K562 (cell line): Measurements from ENCODE around the gene HSPB1. TPM values are rescaled to one million over a fixed set of nuclear protein-coding genes. Genes with fewer than 3 reads are reported as not detected.

Source experiments
- ETS2 ChIP-seq: IDR thresholded peaks from 2 replicates; pipeline ENCODE4 v1.6.1; 2016; ENCODE audit warnings: borderline replicate concordance, missing genetic modification characterization, mild to moderate bottlenecking, moderate library complexity, missing compliant biosample characterization; ENCODE audit not compliant: poor library complexity, severe bottlenecking
- HDAC2 ChIP-seq: fragments of 450-650 bp; IDR thresholded peaks from 2 replicates; pipeline ENCODE4 v1.6.1; 2016; ENCODE audit warnings: mild to moderate bottlenecking
- KLF13 ChIP-seq: fragments of 450-650 bp; IDR thresholded peaks from 2 replicates; pipeline ENCODE4 v1.6.1; 2016; ENCODE audit warnings: missing genetic modification characterization, low read depth, mild to moderate bottlenecking, missing compliant biosample characterization, moderate library complexity, borderline replicate concordance
- NCOA4 ChIP-seq: fragments of 450-650 bp; IDR thresholded peaks from 2 replicates; pipeline ENCODE4 v1.6.1; 2018; ENCODE audit warnings: mild to moderate bottlenecking; ENCODE audit not compliant: partially characterized antibody
- XRCC5 ChIP-seq: fragments of 200-400 bp; formaldehyde crosslinking; IDR thresholded peaks from 2 replicates; pipeline ENCODE4 v1.6.1; 2017; ENCODE audit warnings: low read depth, mild to moderate bottlenecking, low read length
- ZNF212 ChIP-seq: fragments of 450-650 bp; formaldehyde crosslinking; IDR thresholded peaks from 2 replicates; pipeline ENCODE4 v1.4.0; 2020; ENCODE audit warnings: mild to moderate bottlenecking
- ZNF778 ChIP-seq: fragments of 450-650 bp; formaldehyde crosslinking; IDR thresholded peaks from 2 replicates; pipeline ENCODE4 v1.4.0; 2020; ENCODE audit warnings: mild to moderate bottlenecking, moderate library complexity
- polyA plus RNA-seq, 8 experiments: library from polyadenylated mRNA; depleted of rRNA in 4 of 8; stranded (reverse) in 5 of 8; unstranded in 3 of 8; fragments of >200 nt; fragmentation: Nextera tagmentation in 2 of 8; fragmentation: Illumina TruSeq in 1 of 8; extraction: Ambion mirVana in 2 of 8; extraction: Trizol in 1 of 8; gene quantifications; 2 replicates each; pipeline versions ENCODE4 v1.2.1 to v1.2.3, GENCODE V29; 2011 to 2014; ENCODE audit warnings: inconsistent platforms in 1 of 8, missing spikeins in 1 of 8
- total RNA-seq, 7 experiments: library from RNA; depleted of rRNA in 6 of 7; stranded (reverse); fragments of >200 nt in 6 of 7; fragmentation: Illumina TruSeq in 2 of 7; extraction: Trizol in 2 of 7; gene quantifications; 2 replicates each; pipeline versions ENCODE4 v1.2.1 to v1.2.3, GENCODE V29; 2011 to 2021; ENCODE audit warnings: low replicate concordance in 1 of 7
- TF ChIP-seq, protein P1 (sequence below): fragments of 200-800 bp; sonication (Bioruptor generic); IDR thresholded peaks from 2 replicates; pipeline ENCODE4 v1.6.1; 2016; ENCODE audit warnings: missing genetic modification characterization, missing compliant biosample characterization
- TF ChIP-seq, protein P2 (sequence below): sonication (generic); formaldehyde crosslinking; IDR thresholded peaks from 2 replicates; pipeline ENCODE4 v1.8.0; 2022; ENCODE audit warnings: missing genetic modification reagents, mild to moderate bottlenecking, borderline replicate concordance
- TF ChIP-seq, protein P3 (sequence below): sonication (generic); formaldehyde crosslinking; IDR thresholded peaks from 2 replicates; pipeline ENCODE4 v1.8.1; 2023; ENCODE audit warnings: missing genetic modification reagents, mild to moderate bottlenecking, borderline replicate concordance

Gene HSPB1
- total and polyA plus RNA-seq, 9 of the 15 experiments (the other 6 are each of a cell fraction or from before 2014, with no cell fraction given) = 27.1 to 522 (median 138) TPM

DNA sequence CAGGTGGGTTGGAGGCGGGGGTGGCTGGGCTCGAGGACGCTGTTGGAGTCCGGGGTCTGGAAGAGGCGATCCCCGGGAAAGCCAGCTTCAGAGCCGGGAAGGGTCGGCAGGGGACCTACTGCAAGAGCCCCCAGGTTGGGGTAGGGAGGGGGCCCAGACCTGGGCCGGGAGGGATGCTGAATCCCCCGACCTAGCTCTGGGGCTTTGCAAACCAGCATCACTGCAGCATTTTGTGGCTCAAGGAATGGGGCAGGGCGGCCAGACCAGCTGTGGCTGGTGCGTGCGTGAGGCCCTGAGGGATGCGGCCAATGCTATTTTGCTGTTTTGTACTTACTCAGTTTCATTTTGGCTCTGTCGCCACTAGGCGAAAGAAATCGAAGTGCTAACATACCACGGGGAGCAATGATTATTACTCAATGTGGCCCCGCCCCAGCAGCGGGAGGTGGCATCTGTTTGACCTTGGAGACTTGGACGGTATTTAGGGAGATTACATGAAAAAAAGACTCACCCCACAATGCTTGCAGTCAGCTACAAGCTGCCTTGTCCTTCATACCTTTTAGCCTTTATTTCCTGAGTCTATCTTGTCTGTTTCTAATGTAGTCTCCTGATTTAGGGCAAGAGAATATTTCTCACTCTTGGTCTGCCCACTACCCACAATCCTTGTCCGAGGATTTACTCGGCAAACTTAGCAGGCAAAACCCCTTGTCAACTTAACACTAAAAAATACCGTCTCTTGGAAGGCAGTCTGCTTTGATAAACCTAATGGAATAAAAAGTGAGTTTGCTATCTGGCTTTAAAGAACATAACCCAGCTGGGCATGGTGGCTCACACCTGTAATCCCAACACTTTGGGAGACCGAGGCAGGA is 16.2 kb downstream of the HSPB1 start (continued):
- TF ChIP-seq, protein P1, sequence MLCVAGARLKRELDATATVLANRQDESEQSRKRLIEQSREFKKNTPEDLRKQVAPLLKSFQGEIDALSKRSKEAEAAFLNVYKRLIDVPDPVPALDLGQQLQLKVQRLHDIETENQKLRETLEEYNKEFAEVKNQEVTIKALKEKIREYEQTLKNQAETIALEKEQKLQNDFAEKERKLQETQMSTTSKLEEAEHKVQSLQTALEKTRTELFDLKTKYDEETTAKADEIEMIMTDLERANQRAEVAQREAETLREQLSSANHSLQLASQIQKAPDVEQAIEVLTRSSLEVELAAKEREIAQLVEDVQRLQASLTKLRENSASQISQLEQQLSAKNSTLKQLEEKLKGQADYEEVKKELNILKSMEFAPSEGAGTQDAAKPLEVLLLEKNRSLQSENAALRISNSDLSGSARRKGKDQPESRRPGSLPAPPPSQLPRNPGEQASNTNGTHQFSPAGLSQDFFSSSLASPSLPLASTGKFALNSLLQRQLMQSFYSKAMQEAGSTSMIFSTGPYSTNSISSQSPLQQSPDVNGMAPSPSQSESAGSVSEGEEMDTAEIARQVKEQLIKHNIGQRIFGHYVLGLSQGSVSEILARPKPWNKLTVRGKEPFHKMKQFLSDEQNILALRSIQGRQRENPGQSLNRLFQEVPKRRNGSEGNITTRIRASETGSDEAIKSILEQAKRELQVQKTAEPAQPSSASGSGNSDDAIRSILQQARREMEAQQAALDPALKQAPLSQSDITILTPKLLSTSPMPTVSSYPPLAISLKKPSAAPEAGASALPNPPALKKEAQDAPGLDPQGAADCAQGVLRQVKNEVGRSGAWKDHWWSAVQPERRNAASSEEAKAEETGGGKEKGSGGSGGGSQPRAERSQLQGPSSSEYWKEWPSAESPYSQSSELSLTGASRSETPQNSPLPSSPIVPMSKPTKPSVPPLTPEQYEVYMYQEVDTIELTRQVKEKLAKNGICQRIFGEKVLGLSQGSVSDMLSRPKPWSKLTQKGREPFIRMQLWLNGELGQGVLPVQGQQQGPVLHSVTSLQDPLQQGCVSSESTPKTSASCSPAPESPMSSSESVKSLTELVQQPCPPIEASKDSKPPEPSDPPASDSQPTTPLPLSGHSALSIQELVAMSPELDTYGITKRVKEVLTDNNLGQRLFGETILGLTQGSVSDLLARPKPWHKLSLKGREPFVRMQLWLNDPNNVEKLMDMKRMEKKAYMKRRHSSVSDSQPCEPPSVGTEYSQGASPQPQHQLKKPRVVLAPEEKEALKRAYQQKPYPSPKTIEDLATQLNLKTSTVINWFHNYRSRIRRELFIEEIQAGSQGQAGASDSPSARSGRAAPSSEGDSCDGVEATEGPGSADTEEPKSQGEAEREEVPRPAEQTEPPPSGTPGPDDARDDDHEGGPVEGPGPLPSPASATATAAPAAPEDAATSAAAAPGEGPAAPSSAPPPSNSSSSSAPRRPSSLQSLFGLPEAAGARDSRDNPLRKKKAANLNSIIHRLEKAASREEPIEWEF = peak; percentile 47; the same call in 1 of the 2 replicates
- TF ChIP-seq HDAC2 = no peak; the same call in none of the 2 replicates
- no peak for TF ChIP-seq ETS2 (tag)
- TF ChIP-seq XRCC5 = peak; percentile 9; the same call in 1 of the 2 replicates
- 0 out of 2 replicates have a peak, but pooled peaks have one; percentile 22 for TF ChIP-seq KLF13 (tag)
- TF ChIP-seq ZNF778 = no peak
- no peak for TF ChIP-seq NCOA4
- TF ChIP-seq, protein P2, sequence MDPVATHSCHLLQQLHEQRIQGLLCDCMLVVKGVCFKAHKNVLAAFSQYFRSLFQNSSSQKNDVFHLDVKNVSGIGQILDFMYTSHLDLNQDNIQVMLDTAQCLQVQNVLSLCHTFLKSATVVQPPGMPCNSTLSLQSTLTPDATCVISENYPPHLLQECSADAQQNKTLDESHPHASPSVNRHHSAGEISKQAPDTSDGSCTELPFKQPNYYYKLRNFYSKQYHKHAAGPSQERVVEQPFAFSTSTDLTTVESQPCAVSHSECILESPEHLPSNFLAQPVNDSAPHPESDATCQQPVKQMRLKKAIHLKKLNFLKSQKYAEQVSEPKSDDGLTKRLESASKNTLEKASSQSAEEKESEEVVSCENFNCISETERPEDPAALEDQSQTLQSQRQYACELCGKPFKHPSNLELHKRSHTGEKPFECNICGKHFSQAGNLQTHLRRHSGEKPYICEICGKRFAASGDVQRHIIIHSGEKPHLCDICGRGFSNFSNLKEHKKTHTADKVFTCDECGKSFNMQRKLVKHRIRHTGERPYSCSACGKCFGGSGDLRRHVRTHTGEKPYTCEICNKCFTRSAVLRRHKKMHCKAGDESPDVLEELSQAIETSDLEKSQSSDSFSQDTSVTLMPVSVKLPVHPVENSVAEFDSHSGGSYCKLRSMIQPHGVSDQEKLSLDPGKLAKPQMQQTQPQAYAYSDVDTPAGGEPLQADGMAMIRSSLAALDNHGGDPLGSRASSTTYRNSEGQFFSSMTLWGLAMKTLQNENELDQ (CRISPR knock-in tag) = no peak
- TF ChIP-seq, protein P3, sequence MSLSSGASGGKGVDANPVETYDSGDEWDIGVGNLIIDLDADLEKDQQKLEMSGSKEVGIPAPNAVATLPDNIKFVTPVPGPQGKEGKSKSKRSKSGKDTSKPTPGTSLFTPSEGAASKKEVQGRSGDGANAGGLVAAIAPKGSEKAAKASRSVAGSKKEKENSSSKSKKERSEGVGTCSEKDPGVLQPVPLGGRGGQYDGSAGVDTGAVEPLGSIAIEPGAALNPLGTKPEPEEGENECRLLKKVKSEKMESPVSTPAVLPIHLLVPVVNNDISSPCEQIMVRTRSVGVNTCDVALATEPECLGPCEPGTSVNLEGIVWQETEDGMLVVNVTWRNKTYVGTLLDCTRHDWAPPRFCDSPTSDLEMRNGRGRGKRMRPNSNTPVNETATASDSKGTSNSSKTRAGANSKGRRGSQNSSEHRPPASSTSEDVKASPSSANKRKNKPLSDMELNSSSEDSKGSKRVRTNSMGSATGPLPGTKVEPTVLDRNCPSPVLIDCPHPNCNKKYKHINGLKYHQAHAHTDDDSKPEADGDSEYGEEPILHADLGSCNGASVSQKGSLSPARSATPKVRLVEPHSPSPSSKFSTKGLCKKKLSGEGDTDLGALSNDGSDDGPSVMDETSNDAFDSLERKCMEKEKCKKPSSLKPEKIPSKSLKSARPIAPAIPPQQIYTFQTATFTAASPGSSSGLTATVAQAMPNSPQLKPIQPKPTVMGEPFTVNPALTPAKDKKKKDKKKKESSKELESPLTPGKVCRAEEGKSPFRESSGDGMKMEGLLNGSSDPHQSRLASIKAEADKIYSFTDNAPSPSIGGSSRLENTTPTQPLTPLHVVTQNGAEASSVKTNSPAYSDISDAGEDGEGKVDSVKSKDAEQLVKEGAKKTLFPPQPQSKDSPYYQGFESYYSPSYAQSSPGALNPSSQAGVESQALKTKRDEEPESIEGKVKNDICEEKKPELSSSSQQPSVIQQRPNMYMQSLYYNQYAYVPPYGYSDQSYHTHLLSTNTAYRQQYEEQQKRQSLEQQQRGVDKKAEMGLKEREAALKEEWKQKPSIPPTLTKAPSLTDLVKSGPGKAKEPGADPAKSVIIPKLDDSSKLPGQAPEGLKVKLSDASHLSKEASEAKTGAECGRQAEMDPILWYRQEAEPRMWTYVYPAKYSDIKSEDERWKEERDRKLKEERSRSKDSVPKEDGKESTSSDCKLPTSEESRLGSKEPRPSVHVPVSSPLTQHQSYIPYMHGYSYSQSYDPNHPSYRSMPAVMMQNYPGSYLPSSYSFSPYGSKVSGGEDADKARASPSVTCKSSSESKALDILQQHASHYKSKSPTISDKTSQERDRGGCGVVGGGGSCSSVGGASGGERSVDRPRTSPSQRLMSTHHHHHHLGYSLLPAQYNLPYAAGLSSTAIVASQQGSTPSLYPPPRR (CRISPR knock-in tag) = no peak
- TF ChIP-seq ZNF212 (CRISPR knock-in tag) = no peak
